ENCODE data around the gene LCK. TPM values are rescaled to one million over a fixed set of nuclear protein-coding genes. Genes with fewer than 3 reads are reported as not detected.
A peak's percentile ranks its signal among the peaks of the same experiment; 100 is the strongest.

Gene LCK
- total and polyA plus RNA-seq, 2 experiments from 2014 or later, result 33.2 to 86.6 TPM

- Histone ChIP-seq H3K27me3 (ENCODE audit: insufficient read depth) (no peaks in the 10 kb centered on the region), H3K4me3 (no peak overlapping the region), H3F3A (replicated peaks; ENCODE audit: low read depth) (peaks cover 2% of the 10 kb centered on the region; the same call in 1 of the 2 replicates), H3K9me2 (ENCODE audit: insufficient read depth) (no peaks in the 10 kb centered on the region), H3K27ac (ENCODE audit: low read depth) (peak overlapping the region; percentile 72), H4K20me1 (replicated peaks; ENCODE audit: insufficient read depth) (peaks cover 41% of the 10 kb centered on the region), H2AFZ (no peak overlapping the region), H3K79me2 (replicated peaks; ENCODE audit: insufficient read depth) (peaks cover 79% of the 10 kb centered on the region), H3K4me2 (no peak overlapping the region), H3K4me1 (ENCODE audit: insufficient read depth) (no peaks in the 10 kb centered on the region), H3K36me3 (ENCODE audit: insufficient read depth) (peaks cover 2% of the 10 kb centered on the region)
- peaks cover 8% of the 10 kb centered on the region; the same call in 2 of the 3 replicates for H3K36me3 Mint-ChIP-seq (ENCODE audit: low read depth)
- H3K4me3 Mint-ChIP-seq, result no peak overlapping the region
- H3K4me1 Mint-ChIP-seq, result no peaks in the 10 kb centered on the region
- ATAC-seq (no peak), DNase-seq (ENCODE audit: low spot score) (no peak)
- no peak overlapping the region for H3K27ac Mint-ChIP-seq
- TF ChIP-seq CREB1 (CRISPR knock-in tag; IDR thresholded peaks at IDR 0.05; ENCODE audit: low read depth) (no peak), NANOG (IDR thresholded peaks at IDR 0.05; ENCODE audit: borderline replicate concordance) (no peak), EZH2 (IDR thresholded peaks at IDR 0.05; ENCODE audit: low read depth, unreplicated experiment) (no peak), STAT1 (IDR thresholded peaks at IDR 0.05; ENCODE audit: unreplicated experiment) (no peak), POLR2AphosphoS5 (IDR thresholded peaks at IDR 0.05; ENCODE audit: low read depth) (no peak), CTCF (conservative IDR thresholded peaks at IDR 0.05; ENCODE audit: low read depth in 2 of 2) (no peak), EZH2phosphoT487 (IDR thresholded peaks at IDR 0.05; ENCODE audit: unreplicated experiment) (no peak), JUNB (IDR thresholded peaks at IDR 0.05; ENCODE audit: unreplicated experiment) (no peak), ETS1 (IDR thresholded peaks at IDR 0.05) (no peak), ZNF331 (CRISPR knock-in tag; IDR thresholded peaks at IDR 0.05; ENCODE audit: low read depth) (no peak)
- no peaks in the 10 kb centered on the region; the same call in 2 of the 3 replicates for H3K9me3 Mint-ChIP-seq
- peaks cover 9% of the 10 kb centered on the region for H3K27me3 Mint-ChIP-seq (ENCODE audit: insufficient read depth, low read depth, poor library complexity)
Measured at GRCh38 chr1:32311709-32312393, 60.8 kb downstream of the LCK start.

- Histone ChIP-seq H3F3A (replicated peaks; ENCODE audit: low read depth) (peaks cover 12% of the 10 kb centered on the region; the same call in 1 of the 2 replicates), H3K36me3 (ENCODE audit: insufficient read depth) (peaks cover 10% of the 10 kb centered on the region), H3K4me1 (ENCODE audit: insufficient read depth) (no peaks in the 10 kb centered on the region), H4K20me1 (replicated peaks; ENCODE audit: insufficient read depth) (peaks cover 29% of the 10 kb centered on the region), H3K4me3 (no peak overlapping the region), H3K27me3 (ENCODE audit: insufficient read depth) (no peaks in the 10 kb centered on the region), H3K27ac (ENCODE audit: low read depth) (no peak overlapping the region), H3K9me2 (ENCODE audit: insufficient read depth) (no peaks in the 10 kb centered on the region), H3K79me2 (replicated peaks; ENCODE audit: insufficient read depth) (peaks cover 29% of the 10 kb centered on the region), H2AFZ (no peak overlapping the region), H3K4me2 (no peak overlapping the region)
- H3K27ac Mint-ChIP-seq, result no peak overlapping the region
- peaks cover 6% of the 10 kb centered on the region for H3K27me3 Mint-ChIP-seq (ENCODE audit: insufficient read depth, low read depth, poor library complexity)
- H3K9me3 Mint-ChIP-seq, result no peaks in the 10 kb centered on the region; the same call in 2 of the 3 replicates
- no peaks in the 10 kb centered on the region for H3K4me1 Mint-ChIP-seq
- no peak for ATAC-seq
- H3K36me3 Mint-ChIP-seq (ENCODE audit: low read depth), result peaks cover 34% of the 10 kb centered on the region; the same call in 2 of the 3 replicates
- no peak for DNase-seq (ENCODE audit: low spot score)
- H3K4me3 Mint-ChIP-seq, result no peak overlapping the region; the same call in 2 of the 3 replicates
- TF ChIP-seq STAT1 (IDR thresholded peaks at IDR 0.05; ENCODE audit: unreplicated experiment) (no peak), ZNF331 (CRISPR knock-in tag; IDR thresholded peaks at IDR 0.05; ENCODE audit: low read depth) (no peak), EZH2phosphoT487 (IDR thresholded peaks at IDR 0.05; ENCODE audit: unreplicated experiment) (no peak), CTCF (conservative IDR thresholded peaks at IDR 0.05; ENCODE audit: low read depth in 2 of 2) (no peak), ETS1 (IDR thresholded peaks at IDR 0.05) (no peak), REST (IDR thresholded peaks at IDR 0.05; ENCODE audit: unreplicated experiment) (no peak), CREB1 (CRISPR knock-in tag; IDR thresholded peaks at IDR 0.05; ENCODE audit: low read depth) (no peak)
Measured at GRCh38 chr1:32316903-32317277, 65.8 kb downstream of the LCK start.

All from GM23338 (cell line).